Measurements from ENCODE around the gene MARK3. TPM values are rescaled to one million over a fixed set of nuclear protein-coding genes. Genes with fewer than 3 reads are reported as not detected.

MARK3 gene
- total and polyA plus RNA-seq, 2 experiments from 2014 or later, result 72.9 to 88.3 TPM

- DNase-seq (ENCODE audit: low read depth in 1 of 2, low spot score in 1 of 2), result no peak
- Histone ChIP-seq H3K9me3 (ENCODE audit: low read depth) (no peaks in the 10 kb centered on the region), H3K4me1 (ENCODE audit: low read depth) (peaks cover 6% of the 10 kb centered on the region), H3K27me3 (no peaks in the 10 kb centered on the region), H3K36me3 (no peaks in the 10 kb centered on the region), H3K27ac (no peak overlapping the region), H3K4me3 (no peak overlapping the region)
- TF ChIP-seq, protein P1, sequence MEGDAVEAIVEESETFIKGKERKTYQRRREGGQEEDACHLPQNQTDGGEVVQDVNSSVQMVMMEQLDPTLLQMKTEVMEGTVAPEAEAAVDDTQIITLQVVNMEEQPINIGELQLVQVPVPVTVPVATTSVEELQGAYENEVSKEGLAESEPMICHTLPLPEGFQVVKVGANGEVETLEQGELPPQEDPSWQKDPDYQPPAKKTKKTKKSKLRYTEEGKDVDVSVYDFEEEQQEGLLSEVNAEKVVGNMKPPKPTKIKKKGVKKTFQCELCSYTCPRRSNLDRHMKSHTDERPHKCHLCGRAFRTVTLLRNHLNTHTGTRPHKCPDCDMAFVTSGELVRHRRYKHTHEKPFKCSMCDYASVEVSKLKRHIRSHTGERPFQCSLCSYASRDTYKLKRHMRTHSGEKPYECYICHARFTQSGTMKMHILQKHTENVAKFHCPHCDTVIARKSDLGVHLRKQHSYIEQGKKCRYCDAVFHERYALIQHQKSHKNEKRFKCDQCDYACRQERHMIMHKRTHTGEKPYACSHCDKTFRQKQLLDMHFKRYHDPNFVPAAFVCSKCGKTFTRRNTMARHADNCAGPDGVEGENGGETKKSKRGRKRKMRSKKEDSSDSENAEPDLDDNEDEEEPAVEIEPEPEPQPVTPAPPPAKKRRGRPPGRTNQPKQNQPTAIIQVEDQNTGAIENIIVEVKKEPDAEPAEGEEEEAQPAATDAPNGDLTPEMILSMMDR (IDR thresholded peaks at IDR 0.05; ENCODE audit: low read depth, low read length), result no peak
Observed at GRCh38 chr14:103538291-103539055, 153.3 kb downstream of the MARK3 start.

DNA sequence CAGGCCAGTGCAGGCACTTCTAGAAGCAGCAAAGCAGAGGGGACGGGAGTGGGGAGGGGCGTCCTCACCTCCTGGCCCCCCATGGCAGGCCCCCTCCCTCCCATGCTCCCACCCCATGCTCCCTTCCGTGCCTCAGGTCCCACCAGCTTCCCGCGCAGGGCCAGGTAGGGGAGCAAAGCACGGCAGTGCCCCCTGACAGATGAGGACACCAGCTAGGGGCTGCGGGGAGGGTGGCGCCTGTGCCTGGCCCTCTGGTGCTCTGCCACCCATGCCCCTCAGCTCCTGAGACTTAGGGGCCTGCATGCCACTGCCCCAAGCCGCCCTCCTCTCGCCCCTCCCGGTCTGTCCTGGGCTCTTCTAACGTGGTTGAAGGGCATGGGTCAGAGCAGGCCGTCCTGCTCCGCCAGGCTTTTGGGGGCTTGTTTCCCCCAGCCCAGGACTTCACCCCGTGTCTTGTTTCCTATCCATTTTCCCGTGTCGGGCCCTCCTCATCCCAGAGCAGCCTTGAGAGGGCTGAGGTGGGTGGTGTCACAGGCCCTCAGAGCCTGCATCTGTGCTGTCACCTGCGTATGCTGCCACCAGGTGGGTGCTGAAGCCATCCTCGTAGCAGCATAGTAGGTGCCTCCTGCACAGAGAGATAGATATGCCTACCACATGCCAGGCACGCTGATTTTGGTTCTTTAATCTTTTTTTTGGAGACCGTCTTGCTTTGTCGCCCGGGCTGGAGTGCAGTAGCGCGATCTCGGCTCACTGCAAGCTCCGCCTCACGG, 154.0 kb downstream of the MARK3 start:
- DNase-seq (ENCODE audit: low read depth in 1 of 2, low spot score in 1 of 2), result no peak
- no peaks in the 10 kb centered on the region for H3K9me3 ChIP-seq (ENCODE audit: low read depth)
- no peak overlapping the region for H3K27ac ChIP-seq
- peaks cover 6% of the 10 kb centered on the region for H3K4me1 ChIP-seq (ENCODE audit: low read depth)
- H3K4me3 ChIP-seq, result no peak overlapping the region
- no peaks in the 10 kb centered on the region for H3K27me3 ChIP-seq
- TF ChIP-seq, protein P1 (IDR thresholded peaks at IDR 0.05; ENCODE audit: low read depth, low read length), result no peak
- H3K36me3 ChIP-seq, result no peaks in the 10 kb centered on the region

- Histone ChIP-seq H3K27me3 (no peaks in the 10 kb centered on the region), H3K4me1 (ENCODE audit: low read depth) (peaks cover 6% of the 10 kb centered on the region), H3K27ac (no peak overlapping the region), H3K9me3 (ENCODE audit: low read depth) (no peaks in the 10 kb centered on the region), H3K36me3 (no peaks in the 10 kb centered on the region), H3K4me3 (no peak overlapping the region)
- TF ChIP-seq, protein P1 (IDR thresholded peaks at IDR 0.05; ENCODE audit: low read depth, low read length), result no peak
- DNase-seq (ENCODE audit: low read depth in 1 of 2, low spot score in 1 of 2), result no peak
Observed at GRCh38 chr14:103540821-103541708, 155.8 kb downstream of the MARK3 start.

DNA sequence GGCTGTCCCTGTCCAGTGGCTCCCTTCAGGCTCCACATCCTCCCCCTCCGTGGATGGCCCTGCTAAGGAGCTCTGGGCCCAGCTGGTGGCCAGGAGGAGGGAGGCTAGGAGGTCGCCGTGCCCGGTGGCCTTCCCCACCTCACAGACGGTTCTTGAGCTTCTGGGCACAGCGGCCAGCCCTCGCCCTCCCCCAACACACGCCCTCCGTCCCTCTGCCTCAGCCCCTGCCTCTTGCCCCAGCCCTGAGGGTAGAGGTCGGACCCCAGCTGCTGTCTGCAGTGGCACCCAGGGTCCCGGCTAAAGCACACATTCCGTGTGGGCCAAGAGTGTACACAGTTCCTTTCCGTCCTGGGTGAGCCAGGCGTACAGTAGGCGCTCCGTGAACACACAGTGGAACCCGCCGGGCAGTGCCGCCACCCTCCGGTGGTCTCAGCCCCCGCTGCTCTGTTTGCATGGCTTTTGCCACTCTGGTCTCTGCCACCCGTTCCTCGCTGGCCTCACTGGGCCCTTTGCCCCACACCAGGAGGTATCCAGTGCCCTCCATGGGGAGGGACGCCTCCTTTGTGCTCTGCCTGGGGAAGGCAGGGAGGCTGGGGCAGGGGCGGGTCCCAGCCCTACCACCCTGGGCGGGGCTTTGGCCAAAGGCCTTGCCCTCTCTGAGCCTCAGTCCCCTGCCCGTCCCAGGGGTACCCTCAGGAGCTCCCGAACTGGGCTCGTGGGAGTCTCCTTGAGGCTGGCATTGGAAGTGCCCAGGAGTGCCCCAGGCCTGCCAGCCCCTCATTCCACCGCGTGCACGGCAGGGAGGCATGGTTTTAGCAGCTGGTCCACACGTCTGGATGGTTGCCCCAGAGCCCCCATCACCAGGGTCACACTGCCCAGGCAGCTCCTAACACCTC, 156.7 kb downstream of the MARK3 start:
- DNase-seq (ENCODE audit: low read depth in 1 of 2, low spot score in 1 of 2), result no peak
- TF ChIP-seq, protein P1 (IDR thresholded peaks at IDR 0.05; ENCODE audit: low read depth, low read length), result no peak
- Histone ChIP-seq H3K4me3 (no peak overlapping the region), H3K36me3 (no peaks in the 10 kb centered on the region), H3K27ac (no peak overlapping the region), H3K27me3 (no peaks in the 10 kb centered on the region), H3K9me3 (ENCODE audit: low read depth) (no peaks in the 10 kb centered on the region), H3K4me1 (ENCODE audit: low read depth) (peaks cover 6% of the 10 kb centered on the region)

Data from cardiac muscle cell (in vitro differentiated cells and primary cell).